Neuronal stem cell (in vitro differentiated cells): ENCODE results near the gene DTD2. TPM values are rescaled to one million over a fixed set of nuclear protein-coding genes. Genes with fewer than 3 reads are reported as not detected.

Experiments
- DNase-seq: peaks from one replicate; pipeline ENCODE4 v3.0.0-alpha.2; 2013; ENCODE audit warnings: low spot score
- H2AFZ ChIP-seq: one replicate; pipeline ENCODE4 v1.6.1; 2013; ENCODE audit warnings: mild to moderate bottlenecking, low read length, inconsistent platforms
- H2AK5ac ChIP-seq: 2 replicates; pipeline ENCODE4 v1.6.1; 2013; ENCODE audit warnings: low read depth, mild to moderate bottlenecking, inconsistent platforms, low read length, moderate library complexity, mixed read lengths
- H2BK120ac ChIP-seq: 2 replicates; pipeline ENCODE4 v1.6.1; 2013; ENCODE audit warnings: low read depth, mild to moderate bottlenecking, inconsistent platforms, low read length, moderate library complexity, mixed read lengths
- H2BK12ac ChIP-seq: one replicate; pipeline ENCODE4 v1.6.1; 2013; ENCODE audit warnings: low read length, inconsistent platforms
- H2BK15ac ChIP-seq: 2 replicates; pipeline ENCODE4 v1.6.1; 2013; ENCODE audit warnings: mild to moderate bottlenecking, low read length, inconsistent platforms, mixed read lengths
- H2BK5ac ChIP-seq: one replicate; pipeline ENCODE4 v1.6.1; 2013; ENCODE audit warnings: inconsistent platforms, mild to moderate bottlenecking, low read length, moderate library complexity
- H3K14ac ChIP-seq: one replicate; pipeline ENCODE4 v1.6.1; 2013; ENCODE audit warnings: low read length, inconsistent platforms
- H3K18ac ChIP-seq: 2 replicates; pipeline ENCODE4 v1.6.1; 2013; ENCODE audit warnings: low read length, inconsistent platforms
- H3K23ac ChIP-seq: 2 replicates; pipeline ENCODE4 v1.6.1; 2013; ENCODE audit warnings: low read depth, mild to moderate bottlenecking, mixed read lengths, low read length, inconsistent platforms; ENCODE audit not compliant: poor library complexity
- H3K27ac ChIP-seq: replicated peaks from 3 replicates; pipeline ENCODE4 v1.5.1; 2013; ENCODE audit warnings: low read length, inconsistent platforms
- H3K27me3 ChIP-seq, 3 experiments: 2 replicates each; pipeline ENCODE4 v1.6.1; 2013; ENCODE audit warnings: low read length in 3 of 3, mild to moderate bottlenecking in 2 of 3, inconsistent platforms in 1 of 3, low read depth in 1 of 3, mixed read lengths in 1 of 3, moderate library complexity in 1 of 3; ENCODE audit not compliant: control insufficient read depth in 3 of 3, insufficient read depth in 3 of 3
- H3K36me3 ChIP-seq, 2 donors: replicated peaks in 1 of 2; 2 replicates each; pipeline ENCODE4 v1.6.1; 2013; ENCODE audit warnings: low read length in 2 of 2; ENCODE audit not compliant: control insufficient read depth in 2 of 2, insufficient read depth in 2 of 2
- H3K4ac ChIP-seq: 2 replicates; pipeline ENCODE4 v1.6.1; 2013; ENCODE audit warnings: inconsistent platforms, mild to moderate bottlenecking, low read length, moderate library complexity
- H3K4me1 ChIP-seq, 2 donors: 1 replicate in 1 of 2; 2 replicates in 1 of 2; pipeline ENCODE4 v1.6.1; 2013; ENCODE audit warnings: low read length in 2 of 2, low read depth in 1 of 2; ENCODE audit not compliant: control insufficient read depth in 2 of 2, insufficient read depth in 1 of 2
- H3K4me2 ChIP-seq: one replicate; pipeline ENCODE4 v1.6.1; 2013; ENCODE audit warnings: mild to moderate bottlenecking, low read length, inconsistent platforms; ENCODE audit not compliant: insufficient read depth, poor library complexity, severe bottlenecking
- H3K4me3 ChIP-seq, 2 donors: 2 replicates each; pipeline ENCODE4 v1.5.1; 2013; ENCODE audit warnings: low read length in 2 of 2, mild to moderate bottlenecking in 2 of 2, inconsistent platforms in 1 of 2, moderate library complexity in 1 of 2
- H3K79me1 ChIP-seq: one replicate; pipeline ENCODE4 v1.6.1; 2013; ENCODE audit warnings: low read depth, mild to moderate bottlenecking, inconsistent platforms, low read length, moderate library complexity
- H3K9ac ChIP-seq: one replicate; pipeline ENCODE4 v1.6.1; 2013; ENCODE audit warnings: mild to moderate bottlenecking, low read depth, low read length, inconsistent platforms; ENCODE audit not compliant: poor library complexity
- H3K9me3 ChIP-seq, 2 donors: replicated peaks in 1 of 2; 2 replicates each; pipeline versions ENCODE3 to v1.6.1; 2013; ENCODE audit warnings: low read length in 2 of 2, mild to moderate bottlenecking in 2 of 2, inconsistent platforms in 1 of 2, low read depth in 1 of 2, mixed read lengths in 1 of 2, moderate library complexity in 1 of 2; ENCODE audit not compliant: control insufficient read depth in 2 of 2, insufficient read depth in 1 of 2
- H4K8ac ChIP-seq: one replicate; pipeline ENCODE4 v1.6.1; 2013; ENCODE audit warnings: low read depth, mild to moderate bottlenecking, inconsistent platforms, low read length, moderate library complexity
- H4K91ac ChIP-seq: one replicate; pipeline ENCODE4 v1.6.1; 2013; ENCODE audit warnings: low read length, low read depth, mild to moderate bottlenecking, inconsistent platforms; ENCODE audit not compliant: poor library complexity
- WGBS, 2 donors: extraction: QIAGEN DNeasy Blood & Tissue Kit; methylation state at CpG; one replicate each; pipeline ENCODE4 v1.1.7; 2013; ENCODE audit warnings: missing lambda C conversion rate in 2 of 2, mixed read lengths in 1 of 2; ENCODE audit not compliant: insufficient read length in 2 of 2, insufficient replicate concordance in 1 of 2; ENCODE audit errors: extremely low coverage in 2 of 2; 5-methylcytosine and 5-hydroxymethylcytosine counted together
- polyA plus RNA-seq, 2 experiments: library from polyadenylated mRNA; stranded (reverse); fragments of 200-250 nt; gene quantifications; one replicate each; pipeline ENCODE4 v1.2.3, GENCODE V29; 2013

The DTD2 gene
- polyA plus RNA-seq (2013, experiment 1 of 2) = 7.0 TPM
- polyA plus RNA-seq (2013, experiment 2 of 2) = 6.9 TPM

- Histone ChIP-seq H2BK120ac (no peak within 1 kb of the TSS), H2BK12ac (peak within 1 kb of the TSS; percentile 73), H3K4me2 (peak within 1 kb of the TSS; percentile 82), H3K27me3 (no peaks in the 10 kb centered on the region), H3K14ac (peak within 1 kb of the TSS; percentile 94), H3K4ac (peak within 1 kb of the TSS; percentile 58), H3K4me3 (peak within 1 kb of the TSS; percentile 87 to 95), H3K4me1 (peaks cover 0 to 10% of the 10 kb centered on the region in 2 donors), H2BK15ac (peak within 1 kb of the TSS; percentile 85), H3K36me3 (peaks cover 0 to 11% of the 10 kb centered on the region in 2 donors), H3K79me1 (no peaks in the 10 kb centered on the region), H2BK5ac (no peak within 1 kb of the TSS), H3K23ac (peak within 1 kb of the TSS; percentile 95), H2AK5ac (no peak within 1 kb of the TSS), H4K8ac (peak within 1 kb of the TSS; percentile 65), H3K27ac (peak within 1 kb of the TSS; percentile 70), H3K9ac (peak within 1 kb of the TSS; percentile 96), H2AFZ (peak within 1 kb of the TSS; percentile 97), H3K18ac (peak within 1 kb of the TSS; percentile 97), H3K9me3 (no peaks in the 10 kb centered on the region), H4K91ac (no peak within 1 kb of the TSS)
- WGBS, 2 donors = no CpG with 5 or more reads among the region's 70 CpGs
- DNase-seq = peak; percentile 93
Observed at GRCh38 chr14:31456841-31457664, at the start of gene DTD2. DTD2 (minus strand) TSS chr14:31457506; CDS start chr14:31457393, 113 bp downstream.

DNA sequence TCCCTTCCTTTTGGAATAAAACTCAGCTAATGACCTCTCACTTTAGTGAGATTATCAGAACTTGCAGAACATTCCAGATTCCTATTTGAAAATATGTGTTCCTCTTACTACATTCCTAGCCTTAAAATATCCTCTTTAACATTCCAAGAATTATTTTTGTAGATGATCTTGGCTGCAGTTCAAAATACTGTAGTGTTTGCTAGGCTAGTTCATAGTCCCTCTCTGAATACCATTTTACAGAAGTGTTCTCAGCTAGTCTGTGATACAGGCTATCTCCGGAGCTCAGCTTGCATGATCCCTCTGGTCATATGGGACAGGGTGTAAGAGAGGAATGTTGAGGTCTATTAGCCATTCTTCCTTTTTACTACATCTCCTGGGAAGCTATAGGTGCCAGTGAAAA is 48.1 kb upstream of the DTD2 start:
- Histone ChIP-seq H3K4me2 (no peak overlapping the region), H3K4me3 (no peak overlapping the region)
- no CpG with 5 or more reads among the region's 1 CpG for WGBS, 2 donors

DNA sequence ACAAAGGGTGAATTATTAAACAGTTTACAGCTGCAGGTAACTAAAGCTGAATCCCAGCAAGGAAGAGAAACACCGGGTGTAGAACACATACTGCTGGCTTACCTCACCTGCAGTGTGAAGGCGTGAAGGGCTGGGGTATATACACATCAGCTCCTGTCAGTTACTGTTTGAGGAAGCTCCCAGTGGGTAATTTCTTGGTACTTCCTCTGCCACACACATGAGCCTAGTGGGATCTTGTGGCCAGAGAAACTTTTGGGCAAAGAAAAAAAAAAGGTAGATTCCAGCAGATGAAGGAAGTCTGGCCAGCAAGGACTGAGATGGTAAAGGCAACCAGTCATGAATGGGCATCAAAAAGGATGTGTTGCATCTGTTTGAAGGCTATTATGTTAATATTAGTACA is 44.6 kb upstream of the DTD2 start:
- H3K9ac ChIP-seq = no peak overlapping the region
- no peaks in the 10 kb centered on the region for H3K4me1 ChIP-seq
- H3K79me1 ChIP-seq = no peaks in the 10 kb centered on the region
- H2BK15ac ChIP-seq = no peak overlapping the region
- H3K4me2 ChIP-seq = no peak overlapping the region
- H4K8ac ChIP-seq = no peak overlapping the region
- H4K91ac ChIP-seq = no peak overlapping the region
- no peak overlapping the region for H2BK120ac ChIP-seq
- H3K9me3 ChIP-seq = no peaks in the 10 kb centered on the region
- H2BK5ac ChIP-seq = no peak overlapping the region
- H3K23ac ChIP-seq = no peak overlapping the region
- WGBS, 2 donors = no CpG with 5 or more reads among the region's 2 CpGs
- no peak for DNase-seq
- no peaks in the 10 kb centered on the region for H3K36me3 ChIP-seq
- H3K18ac ChIP-seq = no peak overlapping the region
- H3K4ac ChIP-seq = no peak overlapping the region
- no peak overlapping the region for H3K27ac ChIP-seq
- H3K27me3 ChIP-seq = peaks cover 0 to 3% (median 0%) of the 10 kb centered on the region in 3 experiments
- H2AFZ ChIP-seq = no peak overlapping the region
- no peak overlapping the region for H3K4me3 ChIP-seq
- H2BK12ac ChIP-seq = no peak overlapping the region
- H2AK5ac ChIP-seq = no peak overlapping the region
- no peak overlapping the region for H3K14ac ChIP-seq

More for the DNA sequence above, 48.1 kb upstream of the DTD2 start:
- Histone ChIP-seq H2BK15ac (no peak overlapping the region), H2BK120ac (no peak overlapping the region), H3K14ac (no peak overlapping the region), H3K18ac (no peak overlapping the region), H3K4me1 (no peaks in the 10 kb centered on the region), H4K8ac (no peak overlapping the region), H2AK5ac (no peak overlapping the region), H2BK5ac (no peak overlapping the region), H2BK12ac (no peak overlapping the region), H3K36me3 (no peaks in the 10 kb centered on the region), H3K9ac (no peak overlapping the region), H2AFZ (no peak overlapping the region), H3K27me3 (peaks cover 0 to 3% (median 0%) of the 10 kb centered on the region in 3 experiments), H3K23ac (no peak overlapping the region), H3K79me1 (no peaks in the 10 kb centered on the region), H3K9me3 (no peaks in the 10 kb centered on the region), H3K27ac (no peak overlapping the region), H4K91ac (no peak overlapping the region), H3K4ac (no peak overlapping the region)
- DNase-seq = no peak

DNA sequence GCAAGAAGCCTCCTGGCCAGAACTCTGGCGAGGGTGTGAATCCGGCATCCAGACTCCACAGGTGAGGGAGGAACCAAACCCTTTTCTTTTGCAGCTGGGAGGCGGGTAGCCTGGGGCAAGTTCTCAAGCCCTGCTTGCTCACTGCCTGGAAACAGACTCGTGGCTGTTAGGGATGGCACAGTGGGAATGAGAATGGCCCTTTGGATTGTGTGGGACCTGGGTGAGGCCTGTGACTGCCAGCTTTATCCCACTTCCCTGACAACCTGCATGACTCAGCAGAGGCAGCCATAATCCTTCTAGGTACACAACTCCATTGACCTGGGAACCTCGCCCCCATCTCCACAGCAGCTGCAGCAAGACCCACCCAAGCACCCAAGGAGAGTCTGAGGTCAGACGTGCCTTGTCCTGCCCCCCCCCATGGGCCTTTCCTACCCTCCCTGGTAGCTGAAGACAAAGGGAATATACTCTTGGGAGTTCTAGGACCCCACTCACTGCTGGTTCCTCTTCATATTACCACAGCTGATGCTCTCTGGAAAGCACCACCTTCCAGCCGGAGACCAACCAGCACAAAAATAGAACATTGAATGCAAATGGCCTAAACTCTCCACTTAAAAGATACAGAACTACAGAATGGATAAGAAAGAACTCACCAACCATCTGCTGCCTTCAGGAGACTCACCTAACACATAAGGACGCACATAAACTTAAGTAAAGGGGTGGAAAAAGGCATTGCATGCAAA is 35.6 kb upstream of the DTD2 start:
- Histone ChIP-seq H4K91ac (no peak overlapping the region), H3K9ac (no peak overlapping the region), H3K14ac (no peak overlapping the region), H2AFZ (no peak overlapping the region), H2BK5ac (no peak overlapping the region), H4K8ac (no peak overlapping the region), H3K79me1 (no peaks in the 10 kb centered on the region), H3K18ac (no peak overlapping the region), H3K36me3 (no peaks in the 10 kb centered on the region), H2BK12ac (no peak overlapping the region), H3K27ac (no peak overlapping the region), H2BK15ac (no peak overlapping the region), H3K27me3 (peaks cover 0 to 11% (median 0%) of the 10 kb centered on the region in 3 experiments), H3K4me1 (no peaks in the 10 kb centered on the region), H3K23ac (no peak overlapping the region), H3K4ac (no peak overlapping the region), H3K9me3 (no peaks in the 10 kb centered on the region), H3K4me3 (no peak overlapping the region), H2BK120ac (no peak overlapping the region), H2AK5ac (no peak overlapping the region), H3K4me2 (no peak overlapping the region)
- DNase-seq = no peak
- WGBS, 2 donors = no CpG with 5 or more reads among the region's 8 CpGs
